GM11168 (cell line): ENCODE measurements around the gene HDAC6.
"Not testable (repeated sequence)": the region's sequence is repeated elsewhere in the genome, so short reads cannot be mapped to it uniquely, and the experiment has no call there.

Experiments
- in situ Hi-C: fragments of 300-500 bp; cut with MboI; formaldehyde crosslinking; loops from one replicate; pipeline ENCODE4 v1.12.0; 2022; ENCODE audit warnings: low sequenced_read_pairs; ENCODE audit not compliant: unreplicated experiment

The HDAC6 gene

DNA sequence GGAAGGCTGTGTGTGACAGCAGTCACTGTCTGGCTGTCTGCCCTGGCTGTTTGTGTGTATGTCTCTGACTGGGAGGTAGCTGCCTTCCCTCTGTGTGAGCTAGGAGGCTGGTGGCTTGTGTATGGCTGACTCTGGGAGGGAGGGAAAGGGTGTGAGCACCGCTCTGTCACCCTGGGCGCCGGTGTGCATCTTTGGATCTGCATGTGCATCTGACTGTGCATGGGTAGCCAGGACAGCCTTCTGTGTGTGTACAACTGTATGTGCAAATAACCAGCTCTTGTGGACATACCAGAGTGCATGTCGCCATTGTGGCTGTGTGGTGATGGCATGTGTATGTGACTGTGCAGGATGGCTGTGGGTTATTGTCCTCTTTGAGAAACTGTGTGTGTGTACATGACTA is 17.0 kb downstream of the HDAC6 start:
- in situ Hi-C loops: no loop called here

DNA sequence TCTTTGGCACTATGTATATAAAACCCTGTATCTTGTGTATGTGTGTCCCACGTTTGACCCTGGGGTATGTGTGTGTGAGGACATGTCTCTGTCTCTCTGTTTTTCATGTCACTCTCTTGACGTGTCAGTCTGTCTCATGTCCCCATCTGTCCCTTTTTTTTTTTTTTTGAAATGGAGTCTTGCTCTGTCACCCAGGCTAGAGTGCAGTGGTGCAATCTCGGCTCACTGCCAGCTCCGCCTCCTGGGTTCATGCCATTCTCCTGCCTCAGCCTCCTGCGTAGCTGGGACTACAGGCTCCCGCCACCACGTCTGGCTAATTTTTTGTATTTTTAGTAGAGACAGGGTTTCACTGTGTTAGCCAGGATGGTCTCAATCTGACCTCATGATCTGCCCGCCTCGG is 17.5 kb downstream of the HDAC6 start:
- in situ Hi-C loops: not testable (repeated sequence)

DNA sequence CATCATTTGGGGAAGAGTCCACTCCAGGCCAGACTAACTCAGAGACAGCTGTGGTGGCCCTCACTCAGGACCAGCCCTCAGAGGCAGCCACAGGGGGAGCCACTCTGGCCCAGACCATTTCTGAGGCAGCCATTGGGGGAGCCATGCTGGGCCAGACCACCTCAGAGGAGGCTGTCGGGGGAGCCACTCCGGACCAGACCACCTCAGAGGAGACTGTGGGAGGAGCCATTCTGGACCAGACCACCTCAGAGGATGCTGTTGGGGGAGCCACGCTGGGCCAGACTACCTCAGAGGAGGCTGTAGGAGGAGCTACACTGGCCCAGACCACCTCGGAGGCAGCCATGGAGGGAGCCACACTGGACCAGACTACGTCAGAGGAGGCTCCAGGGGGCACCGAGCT is 21.2 kb downstream of the HDAC6 start:
- in situ Hi-C loops: no loop called here

DNA sequence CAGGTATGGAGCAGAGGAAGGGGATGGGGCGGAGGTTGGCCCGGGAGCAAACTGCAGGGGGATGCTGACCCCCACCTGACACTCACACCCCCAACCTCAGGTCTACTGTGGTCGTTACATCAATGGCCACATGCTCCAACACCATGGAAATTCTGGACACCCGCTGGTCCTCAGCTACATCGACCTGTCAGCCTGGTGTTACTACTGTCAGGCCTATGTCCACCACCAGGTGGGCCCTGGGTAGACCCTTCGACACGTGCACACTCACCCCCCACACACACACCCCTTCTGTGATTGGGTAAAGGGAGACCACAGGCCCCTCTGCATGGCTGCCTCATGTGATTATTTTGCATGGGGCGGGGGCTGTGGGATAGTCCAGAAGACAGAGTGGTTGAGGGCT is 22.2 kb downstream of the HDAC6 start:
- in situ Hi-C loops: no loop called here

DNA sequence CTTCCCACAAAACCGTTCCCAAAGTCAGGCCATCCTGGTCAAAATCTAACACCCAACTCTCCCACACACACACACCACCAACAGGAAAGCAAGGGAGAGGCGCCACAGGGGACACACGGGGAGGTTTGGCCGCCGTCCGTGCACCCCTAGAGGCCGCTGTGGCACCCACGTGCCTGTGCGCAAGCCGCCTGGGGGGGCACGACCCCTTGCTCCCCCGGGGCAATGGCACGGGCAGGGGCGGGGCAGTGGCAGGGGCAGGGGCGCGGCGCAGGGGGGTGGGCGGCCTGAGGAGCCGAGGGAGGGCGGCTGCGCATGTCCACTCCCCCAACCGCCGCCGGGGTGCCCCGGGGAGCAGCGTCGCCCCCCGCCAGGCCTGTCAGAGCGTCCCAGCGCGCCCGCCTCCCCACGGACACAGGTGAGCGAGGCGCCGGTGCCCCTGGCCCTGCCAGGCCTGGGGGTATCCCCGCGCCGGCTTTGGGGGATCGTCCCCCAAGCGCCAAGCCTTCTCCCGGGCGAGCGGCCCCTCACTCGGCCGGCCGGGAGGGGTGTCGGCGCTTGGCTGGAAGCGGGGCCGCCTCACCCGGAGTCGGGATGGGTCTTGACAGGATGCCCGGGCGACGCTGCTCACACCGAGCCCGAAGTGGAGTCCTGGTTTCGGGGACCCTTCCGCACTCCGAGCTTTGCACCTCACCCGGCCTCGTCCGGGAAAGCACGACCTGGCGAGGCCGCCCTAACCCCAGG is 24.4 kb downstream of the HDAC6 start, which contains the start of gene ERAS:
Gene ERAS, plus strand, starts transcription at position 379 of the 741 bp plus-strand sequence. CDS start 2,611 bp downstream, outside the sequence.
- in situ Hi-C loops: no loop called here

DNA sequence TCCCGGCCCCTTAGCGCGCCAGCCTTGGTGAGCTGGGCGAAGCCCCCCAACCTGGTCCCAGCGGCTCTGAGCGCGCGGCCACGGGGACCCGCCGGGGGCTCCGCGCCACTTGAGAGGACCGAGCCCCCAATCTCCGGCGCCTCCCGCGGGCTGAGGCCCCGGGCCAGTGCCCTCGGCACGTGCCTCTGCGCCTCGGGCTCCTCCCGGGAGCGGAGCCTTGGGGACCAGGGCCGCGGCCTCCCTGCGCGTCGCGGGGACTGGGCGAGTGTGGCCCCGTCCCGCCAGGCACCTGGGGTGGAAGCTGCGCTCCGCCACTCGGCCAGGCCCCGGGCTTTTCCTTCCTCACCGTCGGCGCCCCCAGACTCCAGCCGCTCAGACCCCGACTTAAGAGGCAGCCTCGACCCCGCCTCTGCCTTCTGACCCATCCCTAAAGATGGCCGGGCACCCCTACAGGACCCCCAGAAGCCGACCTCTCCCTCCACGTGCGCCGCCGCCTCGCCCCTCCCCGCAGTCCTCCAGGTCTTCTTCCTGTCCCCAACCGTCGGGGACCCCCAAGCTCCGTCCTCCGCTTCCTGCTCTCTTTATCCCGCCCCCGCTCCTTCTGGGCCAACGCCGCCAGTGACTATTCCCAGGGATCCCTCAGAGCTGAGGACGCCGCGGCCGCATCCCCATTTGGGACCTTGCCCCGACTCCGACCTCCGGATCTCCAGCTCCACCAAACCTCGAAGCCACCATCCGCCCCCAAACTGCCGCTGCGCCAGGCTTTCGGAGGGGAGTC is 25.2 kb downstream of the HDAC6 start:
- in situ Hi-C loops: no loop called here

DNA sequence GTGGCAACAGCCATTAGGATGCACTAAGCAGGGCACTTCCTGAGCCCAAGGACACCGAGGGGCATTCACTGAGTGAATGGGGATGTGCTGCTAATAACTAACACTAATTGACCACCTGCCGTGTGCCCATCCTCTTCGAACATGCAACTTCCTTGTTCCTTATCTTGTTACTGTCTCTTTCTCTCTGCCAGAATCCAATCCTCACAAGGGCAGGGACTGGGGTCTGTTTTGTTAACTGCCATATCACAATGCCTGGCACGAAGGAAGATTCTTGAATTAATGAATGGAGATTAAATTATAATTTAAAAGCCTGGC is 25.7 kb downstream of the HDAC6 start:
- in situ Hi-C loops: no loop called here

DNA sequence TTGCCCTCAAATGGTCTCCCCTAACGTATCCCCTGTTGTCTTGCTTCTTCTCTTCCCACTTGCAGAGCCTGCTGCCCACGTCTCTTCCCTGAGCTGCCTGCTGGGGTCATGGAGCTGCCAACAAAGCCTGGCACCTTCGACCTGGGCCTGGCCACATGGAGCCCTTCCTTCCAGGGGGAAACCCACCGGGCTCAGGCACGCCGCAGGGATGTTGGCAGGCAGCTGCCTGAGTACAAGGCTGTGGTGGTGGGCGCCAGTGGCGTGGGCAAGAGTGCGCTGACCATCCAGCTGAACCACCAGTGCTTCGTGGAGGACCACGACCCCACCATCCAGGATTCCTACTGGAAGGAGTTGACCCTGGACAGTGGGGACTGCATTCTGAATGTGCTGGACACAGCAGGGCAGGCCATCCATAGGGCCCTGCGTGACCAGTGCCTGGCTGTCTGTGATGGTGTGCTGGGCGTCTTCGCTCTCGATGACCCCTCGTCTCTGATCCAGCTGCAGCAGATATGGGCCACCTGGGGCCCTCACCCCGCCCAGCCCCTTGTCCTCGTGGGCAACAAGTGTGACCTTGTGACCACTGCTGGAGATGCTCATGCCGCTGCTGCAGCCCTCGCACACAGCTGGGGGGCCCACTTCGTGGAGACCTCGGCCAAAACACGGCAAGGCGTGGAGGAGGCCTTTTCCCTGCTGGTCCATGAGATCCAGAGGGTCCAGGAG is 27.3 kb downstream of the HDAC6 start:
- in situ Hi-C loops: no loop called here

DNA sequence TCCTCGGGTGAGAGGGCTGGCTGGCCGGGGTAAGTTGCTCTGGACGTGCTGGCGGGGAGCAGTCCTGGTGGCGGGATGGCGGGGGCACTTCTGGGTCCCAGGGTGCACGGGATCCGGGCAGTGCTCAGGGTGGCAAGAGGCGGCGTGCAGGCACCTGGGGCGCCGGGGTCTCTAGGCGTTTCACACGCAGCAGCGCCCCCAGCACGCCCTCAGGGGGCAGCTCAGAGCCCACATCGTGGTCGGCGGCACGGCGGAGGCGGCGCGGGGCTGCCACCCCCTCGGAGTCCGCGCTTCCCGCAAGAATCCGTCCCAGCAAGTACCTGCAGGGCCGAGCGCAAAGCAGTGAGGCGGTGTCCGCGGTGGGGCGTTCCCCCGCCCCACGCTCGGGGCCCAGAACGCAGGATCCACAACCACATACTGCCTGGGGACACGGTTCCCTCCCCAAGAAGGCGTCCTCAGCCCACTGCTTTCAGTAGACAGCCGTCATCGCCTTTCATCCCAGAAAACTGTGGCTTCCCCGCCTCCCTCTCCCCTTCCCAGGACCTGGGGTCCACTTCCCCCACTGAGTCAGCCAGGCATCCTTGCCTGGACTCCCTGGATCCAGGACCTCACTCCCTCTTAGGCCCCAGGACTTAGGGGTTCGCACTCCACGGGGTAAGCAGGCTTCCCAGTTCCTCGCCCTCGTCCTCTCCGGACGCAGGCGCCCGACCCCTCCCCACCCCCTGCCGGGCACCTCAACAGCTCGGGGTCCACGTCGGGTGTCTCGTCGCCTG is 29.5 kb downstream of the HDAC6 start:
- in situ Hi-C loops: no loop called here

DNA sequence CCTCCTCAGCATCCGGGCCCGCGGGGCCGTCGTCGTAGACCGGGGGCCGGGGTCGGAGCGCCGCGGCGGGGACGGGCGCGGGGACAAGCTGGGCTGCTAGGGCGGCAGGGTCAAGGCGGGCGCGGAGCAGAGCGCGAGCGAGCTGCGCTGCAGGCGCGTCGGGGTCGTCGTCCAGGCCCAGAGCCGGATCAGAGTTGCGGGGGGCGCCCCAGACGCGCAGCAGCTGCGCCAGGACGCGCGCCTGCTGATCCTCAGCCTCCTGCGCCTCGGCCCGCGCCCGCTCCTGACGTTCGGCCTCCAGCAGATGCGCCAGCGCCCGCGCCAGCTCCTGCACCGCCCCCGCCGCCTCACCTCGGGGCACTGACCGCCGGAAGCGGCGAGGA is 30.0 kb downstream of the HDAC6 start:
- in situ Hi-C loops: no loop called here

DNA sequence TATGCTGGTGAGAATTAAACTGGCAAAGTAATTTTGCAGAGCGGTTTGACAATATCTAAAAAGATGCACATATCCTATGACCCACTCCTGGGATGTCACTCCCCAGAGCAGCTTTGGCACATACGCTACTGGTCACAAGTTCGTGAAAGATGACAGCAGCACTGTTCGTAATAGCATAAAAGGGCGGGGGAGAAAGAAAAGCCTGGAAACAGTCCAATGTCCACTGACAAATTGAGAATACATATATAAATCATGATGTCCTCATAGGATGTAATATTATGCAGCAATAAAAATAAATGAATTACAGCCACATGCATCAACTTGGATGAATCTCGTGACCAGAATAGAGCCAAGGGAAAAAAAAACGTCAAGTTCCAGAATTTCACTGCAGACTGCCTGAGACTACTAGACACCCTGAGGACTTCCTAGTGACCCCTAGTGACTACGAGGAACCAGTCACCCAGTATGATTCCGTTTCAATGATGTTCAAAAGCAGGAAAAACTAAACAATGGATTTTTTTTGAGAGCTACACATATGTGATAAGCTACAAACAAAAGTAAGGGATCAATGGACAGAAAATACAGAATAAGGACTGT is 31.8 kb downstream of the HDAC6 start:
- in situ Hi-C loops: no loop called here

DNA sequence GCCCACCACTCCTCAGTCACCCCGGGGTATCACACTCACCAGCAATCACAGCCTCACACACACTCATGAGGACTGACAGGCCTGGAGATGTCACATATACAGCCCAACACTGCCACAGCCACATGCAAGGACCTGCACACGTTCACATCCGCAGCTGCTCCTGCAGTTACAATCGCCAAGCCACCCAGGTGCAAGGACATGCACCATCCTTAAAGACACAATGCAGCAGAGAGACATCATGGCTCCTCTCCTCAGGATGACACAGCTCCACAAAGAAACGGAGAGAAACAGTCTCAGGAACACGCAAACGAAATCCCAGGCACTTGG is 32.5 kb downstream of the HDAC6 start:
- in situ Hi-C loops: no loop called here

DNA sequence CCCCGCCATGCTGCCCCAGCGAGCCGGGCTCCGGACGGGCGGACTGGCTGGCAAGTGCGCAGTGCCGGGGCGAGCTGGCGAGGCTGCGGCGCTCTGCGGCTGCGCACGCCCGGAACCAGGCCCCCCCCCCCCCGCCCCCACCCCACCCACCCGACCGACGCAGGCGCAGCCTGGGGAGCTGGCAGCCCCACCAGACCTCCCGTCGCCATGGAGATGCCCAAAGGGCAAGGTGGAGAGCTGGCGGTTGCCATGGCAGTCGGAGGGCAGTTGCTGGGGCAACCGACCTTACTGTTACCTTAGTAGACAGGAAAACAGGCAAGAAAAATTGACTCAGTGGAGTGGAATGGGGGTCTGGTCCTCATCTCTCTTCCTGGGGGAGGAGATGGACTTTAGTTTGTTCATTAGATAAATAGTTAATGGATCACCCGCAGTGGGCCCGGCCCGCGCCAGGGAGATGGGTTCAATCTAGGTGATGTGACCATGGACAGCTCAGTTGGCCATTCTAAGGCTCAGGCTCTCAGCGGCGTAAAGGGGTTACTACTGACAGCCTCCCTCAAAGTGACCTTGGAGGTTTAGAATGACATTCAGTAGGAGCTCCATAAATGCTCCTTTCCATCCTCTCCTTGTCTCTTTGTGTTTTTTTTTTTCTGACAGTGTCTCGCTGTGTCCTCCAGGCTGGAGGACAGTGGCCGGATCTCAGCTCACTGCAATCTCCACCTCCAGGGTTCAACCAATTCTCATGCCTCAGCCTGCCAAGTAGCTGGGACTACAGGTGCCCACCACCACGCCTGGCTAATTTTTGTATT is 33.9 kb downstream of the HDAC6 start, which contains the start of gene PCSK1N:
Gene PCSK1N, minus strand, starts transcription at position 87 of the 806 bp plus-strand sequence. Its CDS starts 78 bp downstream, at position 9.
- in situ Hi-C loops: no loop called here

DNA sequence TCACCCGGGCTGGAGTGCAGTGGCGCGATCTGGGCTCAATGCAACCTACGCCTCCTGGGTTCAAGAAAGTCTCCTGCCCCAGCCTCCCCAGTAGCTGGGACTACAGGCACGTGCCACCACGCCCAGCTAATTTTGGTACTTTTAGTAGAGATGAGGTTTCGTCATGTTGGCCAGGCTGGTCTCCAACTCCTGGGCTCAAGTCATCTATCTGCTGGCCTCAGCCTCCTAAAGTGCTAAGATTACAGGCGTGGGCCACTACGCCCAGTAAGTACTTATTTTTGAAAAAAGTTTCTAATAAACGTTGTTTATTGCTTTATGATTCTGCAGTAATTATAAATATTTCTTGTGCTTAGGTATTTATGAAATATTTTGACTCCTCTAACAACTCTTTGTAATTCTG is 37.8 kb downstream of the HDAC6 start:
- in situ Hi-C loops: no loop called here

DNA sequence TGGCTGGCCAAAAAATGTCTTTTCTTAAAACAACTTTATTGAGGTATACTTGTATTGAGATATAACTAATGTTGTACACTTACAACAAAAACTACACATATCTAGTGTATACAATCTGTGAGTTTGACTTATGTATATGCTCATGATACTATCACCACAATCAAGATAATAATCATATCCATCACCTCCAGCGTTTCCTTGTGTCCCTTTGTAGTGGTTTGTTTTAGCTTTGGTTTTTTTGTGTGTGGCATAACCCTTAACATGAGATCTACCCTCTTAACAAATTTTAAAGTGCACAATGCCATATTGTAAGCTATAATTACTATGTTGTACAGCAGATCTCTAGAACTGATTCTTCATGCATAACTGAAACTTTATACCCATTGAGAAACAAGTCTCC is 47.0 kb downstream of the HDAC6 start:
- in situ Hi-C loops: no loop called here

DNA sequence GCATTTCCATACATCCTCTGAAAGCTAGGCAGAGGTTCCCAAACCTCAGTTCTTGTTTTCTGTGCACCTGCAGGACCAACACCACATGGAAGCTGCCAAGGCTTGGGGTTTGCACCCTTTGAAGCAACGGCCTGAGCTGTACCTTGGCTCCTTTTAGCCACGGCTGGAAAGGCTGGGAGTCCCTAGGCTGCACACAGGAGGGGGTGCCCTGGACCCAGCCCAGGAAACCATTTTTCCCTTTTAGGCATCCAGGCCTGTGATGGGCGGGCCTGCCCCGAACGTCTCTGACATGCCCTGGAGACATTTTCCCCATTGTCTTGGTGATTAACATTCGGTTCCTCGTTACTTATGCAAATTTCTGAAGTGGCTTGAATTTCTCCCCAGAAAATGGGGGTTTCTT is 51.0 kb downstream of the HDAC6 start:
- in situ Hi-C loops: no loop called here

DNA sequence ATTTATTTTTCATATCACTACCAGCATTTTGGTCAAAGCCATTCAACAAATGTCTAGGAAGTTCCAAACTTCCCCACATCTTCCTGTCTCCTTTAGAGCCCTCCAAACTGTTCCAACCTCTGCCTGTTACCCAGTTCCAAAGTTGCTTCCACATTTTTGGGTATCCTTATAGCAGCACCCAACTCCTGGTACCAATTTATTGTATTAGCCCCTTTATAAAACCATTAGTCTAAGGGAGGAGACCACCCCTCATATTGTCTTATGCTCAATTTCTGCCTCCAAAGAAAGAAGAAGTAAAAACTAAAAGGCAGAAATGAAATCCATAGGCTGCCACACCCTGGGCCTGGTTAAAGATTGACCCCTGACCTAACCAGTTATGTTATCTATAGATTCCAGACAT is 51.6 kb downstream of the HDAC6 start:
- in situ Hi-C loops: not testable (repeated sequence)

DNA sequence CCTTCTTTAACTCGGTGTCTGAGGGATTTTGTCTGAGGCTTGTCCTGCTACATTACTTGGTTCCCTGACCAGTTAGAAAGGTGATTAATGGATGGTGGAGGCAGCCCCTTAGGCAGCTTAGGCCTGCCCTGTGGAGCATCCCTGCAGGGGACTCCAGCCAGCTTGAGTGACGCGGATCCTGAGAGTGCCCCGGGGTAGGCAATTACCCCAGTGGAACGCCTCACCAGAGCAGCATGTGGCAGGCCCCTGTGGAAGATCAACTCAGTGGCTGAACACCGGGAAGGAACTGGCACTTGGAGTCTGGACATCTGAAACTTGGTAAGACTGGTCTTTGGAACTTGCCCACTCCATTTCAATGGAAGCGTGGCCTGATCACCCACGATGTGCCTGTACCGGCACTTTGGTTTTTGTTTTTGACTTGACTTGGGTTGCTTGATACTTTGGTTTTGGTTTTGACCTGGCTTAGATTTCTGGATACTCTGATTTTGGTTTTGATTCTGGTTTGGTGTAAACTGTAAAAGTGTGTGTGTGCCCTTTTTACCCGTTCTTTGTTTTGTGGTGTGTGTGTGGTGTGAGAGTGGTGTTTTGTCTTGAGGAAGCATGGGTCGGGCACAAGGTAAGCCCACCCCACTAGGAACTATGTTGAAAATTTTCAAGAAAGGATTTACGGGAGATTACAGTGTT is 52.4 kb downstream of the HDAC6 start:
- in situ Hi-C loops: not testable (repeated sequence)

DNA sequence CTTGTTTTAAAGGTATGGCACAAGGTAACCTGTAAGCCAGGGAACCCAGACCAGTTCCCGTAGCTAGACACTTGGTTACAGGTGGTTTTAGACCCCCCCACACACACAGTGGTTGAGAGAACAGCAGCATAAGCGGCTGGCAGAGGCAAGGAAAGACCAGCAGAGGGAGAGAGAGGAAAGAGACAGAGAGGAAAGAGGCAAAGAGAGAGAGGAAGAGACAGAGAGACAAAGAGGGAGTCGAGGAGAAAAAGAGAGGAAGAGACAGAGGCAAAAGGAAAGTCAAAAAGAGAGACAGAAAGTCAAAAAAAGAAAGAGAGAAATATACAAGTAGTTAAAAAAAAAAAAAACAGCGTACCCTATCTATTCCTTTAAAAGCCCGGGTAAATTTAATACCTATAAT is 53.0 kb downstream of the HDAC6 start:
- in situ Hi-C loops: no loop called here
